HepG2 (cell line): ENCODE measurements around the gene RRAD. TPM values are rescaled to one million over a fixed set of nuclear protein-coding genes. Genes with fewer than 3 reads are reported as not detected.

Experiments used
- CTCF ChIP-seq: sonication (generic); formaldehyde crosslinking; IDR thresholded peaks from 2 replicates; pipeline ENCODE4 v1.5.0; 2020; ENCODE audit warnings: mild to moderate bottlenecking, missing genetic modification reagents, moderate library complexity
- FOXO1 ChIP-seq: sonication (generic); formaldehyde crosslinking; IDR thresholded peaks from 2 replicates; pipeline ENCODE4 v1.4.0; 2020; ENCODE audit warnings: missing genetic modification reagents
- MIER2 ChIP-seq: IDR thresholded peaks from 2 replicates; pipeline ENCODE4 v1.6.1; 2016; ENCODE audit warnings: missing biosample characterization, missing genetic modification reagents
- NR2F6 ChIP-seq, 2 experiments: IDR thresholded peaks; 2 replicates each; pipeline ENCODE4 v1.6.1; 2016; ENCODE audit warnings: antibody characterized with exemption in 1 of 2, mild to moderate bottlenecking in 1 of 2
- SMAD1 ChIP-seq: sonication (generic); formaldehyde crosslinking; IDR thresholded peaks from 2 replicates; pipeline ENCODE4 v1.4.0; 2020; ENCODE audit warnings: missing genetic modification reagents, low read depth, mild to moderate bottlenecking, borderline replicate concordance
- SNAPC4 ChIP-seq: sonication (generic); formaldehyde crosslinking; IDR thresholded peaks from 2 replicates; pipeline ENCODE4 v1.4.0; 2020; ENCODE audit warnings: mild to moderate bottlenecking, missing genetic modification reagents
- ZFP36 ChIP-seq: fragments of 150-350 bp; IDR thresholded peaks from 2 replicates; pipeline ENCODE4 v1.6.1; 2018; ENCODE audit warnings: borderline replicate concordance, low read length, low read depth; ENCODE audit not compliant: partially characterized antibody
- ZNF451 ChIP-seq: sonication (generic); formaldehyde crosslinking; IDR thresholded peaks from 2 replicates; pipeline ENCODE4 v1.5.0; 2020; ENCODE audit warnings: mild to moderate bottlenecking, missing genetic modification reagents
- ZNF513 ChIP-seq: sonication (generic); formaldehyde crosslinking; conservative IDR thresholded peaks from 2 replicates; pipeline ENCODE4 v1.5.0; 2020; ENCODE audit warnings: missing genetic modification reagents
- ZNF546 ChIP-seq: sonication (generic); formaldehyde crosslinking; conservative IDR thresholded peaks from 2 replicates; pipeline ENCODE4 v1.8.1; 2023; ENCODE audit warnings: mild to moderate bottlenecking, missing genetic modification reagents
- ZNF572 ChIP-seq: sonication (generic); formaldehyde crosslinking; IDR thresholded peaks from 2 replicates; pipeline ENCODE4 v1.5.1; 2020; ENCODE audit warnings: mild to moderate bottlenecking, missing genetic modification reagents
- ZNF720 ChIP-seq: sonication (generic); formaldehyde crosslinking; IDR thresholded peaks from 2 replicates; pipeline ENCODE4 v1.4.0; 2020; ENCODE audit warnings: missing genetic modification reagents
- ZNF776 ChIP-seq: sonication (generic); formaldehyde crosslinking; IDR thresholded peaks from 2 replicates; pipeline ENCODE4 v1.4.0; 2020; ENCODE audit warnings: mild to moderate bottlenecking, missing genetic modification reagents
- polyA plus RNA-seq, 8 experiments: library from polyadenylated mRNA; depleted of rRNA in 3 of 8; stranded (reverse) in 7 of 8; unstranded in 1 of 8; fragments of >200 nt; fragmentation: Illumina TruSeq in 4 of 8; extraction: Trizol in 4 of 8; gene quantifications; 2 replicates each; pipeline versions ENCODE4 v1.2.1 to v1.2.3, GENCODE V29; 2011 to 2016; ENCODE audit warnings: low read depth in 4 of 8, missing spikeins in 1 of 8, mixed read lengths in 1 of 8; ENCODE audit not compliant: insufficient read depth in 1 of 8
- total RNA-seq, 5 experiments: library from RNA; depleted of rRNA; stranded (reverse); fragments of >200 nt; fragmentation: Illumina TruSeq; extraction: Trizol; gene quantifications; 2 replicates each; pipeline ENCODE4 v1.2.3, GENCODE V29; 2016; ENCODE audit warnings: low read depth in 1 of 5
- TF ChIP-seq, protein P1 (sequence below): sonication (generic); formaldehyde crosslinking; conservative IDR thresholded peaks from 2 replicates; pipeline ENCODE4 v1.8.0; 2022; ENCODE audit warnings: low read depth, missing genetic modification reagents
- TF ChIP-seq, protein P2 (sequence below): sonication (generic); IDR thresholded peaks from 2 replicates; pipeline ENCODE4 v1.6.1; 2016; ENCODE audit warnings: low read depth, borderline replicate concordance

The RRAD gene
- total and polyA plus RNA-seq, 2 of the 13 experiments (the other 11 are each of a cell fraction or from before 2014, with no cell fraction given): 0.80 to 1.1 TPM

DNA sequence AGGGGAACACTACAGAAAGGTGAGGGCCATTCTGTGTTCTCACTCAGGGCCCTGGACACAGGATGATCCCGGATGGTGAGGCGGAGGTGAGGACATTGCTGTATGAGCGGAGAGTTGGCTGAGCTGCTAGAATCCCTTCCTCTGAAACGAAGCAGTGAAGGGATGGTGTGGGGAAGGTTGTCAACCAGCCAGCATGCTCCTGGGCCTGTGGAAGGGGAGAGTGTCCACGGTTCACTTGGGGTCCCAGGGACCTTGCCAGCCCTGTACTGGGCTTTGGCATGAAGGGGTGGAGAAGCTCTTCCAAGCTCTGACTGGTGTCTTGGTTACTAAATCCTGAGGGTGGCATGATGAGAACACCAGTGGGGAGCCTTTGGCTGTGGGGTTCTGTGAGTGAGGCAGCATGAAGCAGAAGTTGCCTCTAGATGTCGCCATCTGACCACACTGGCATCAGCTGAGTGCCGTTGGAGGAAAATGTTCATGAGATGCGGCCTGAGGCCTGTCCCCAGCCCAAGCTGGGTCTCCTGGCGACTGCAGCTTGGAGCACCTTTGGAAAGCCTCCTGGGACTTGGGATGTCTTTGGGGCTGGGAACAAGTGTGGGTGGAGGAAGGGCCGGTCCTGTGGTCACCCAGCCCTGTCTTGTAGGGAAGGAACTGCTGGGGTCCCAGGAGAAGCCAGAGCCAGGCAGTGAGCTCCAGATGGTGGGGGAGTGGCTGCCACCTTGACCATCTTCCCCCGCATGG is 30.2 kb downstream of the RRAD start (continued):
- TF ChIP-seq MIER2 (CRISPR knock-in tag) (0 out of 2 replicates have a peak, but pooled peaks have one; percentile 41), ZNF451 (CRISPR knock-in tag) (0 out of 2 replicates have a peak, but pooled peaks have one; percentile 15), ZNF776 (CRISPR knock-in tag) (peak; percentile 33; the same call in 1 of the 2 replicates), ZNF720 (CRISPR knock-in tag) (no peak), SMAD1 (0 out of 2 replicates have a peak, but pooled peaks have one; percentile 54), ZNF546 (CRISPR knock-in tag) (no peak), ZNF513 (CRISPR knock-in tag) (no peak), FOXO1 (peak; percentile 44; the same call in 1 of the 2 replicates), SNAPC4 (CRISPR knock-in tag) (no peak), CTCF (CRISPR knock-in tag) (peak; percentile 100), NR2F6 (IDR thresholded peaks at IDR 0.05) (no peak), NR2F6 (CRISPR knock-in tag; IDR thresholded peaks at IDR 0.05) (peak; percentile 45; the same call in 1 of the 2 replicates), ZFP36 (peak; percentile 29), ZNF572 (peak; percentile 59; the same call in 1 of the 2 replicates)
- TF ChIP-seq, protein P1, sequence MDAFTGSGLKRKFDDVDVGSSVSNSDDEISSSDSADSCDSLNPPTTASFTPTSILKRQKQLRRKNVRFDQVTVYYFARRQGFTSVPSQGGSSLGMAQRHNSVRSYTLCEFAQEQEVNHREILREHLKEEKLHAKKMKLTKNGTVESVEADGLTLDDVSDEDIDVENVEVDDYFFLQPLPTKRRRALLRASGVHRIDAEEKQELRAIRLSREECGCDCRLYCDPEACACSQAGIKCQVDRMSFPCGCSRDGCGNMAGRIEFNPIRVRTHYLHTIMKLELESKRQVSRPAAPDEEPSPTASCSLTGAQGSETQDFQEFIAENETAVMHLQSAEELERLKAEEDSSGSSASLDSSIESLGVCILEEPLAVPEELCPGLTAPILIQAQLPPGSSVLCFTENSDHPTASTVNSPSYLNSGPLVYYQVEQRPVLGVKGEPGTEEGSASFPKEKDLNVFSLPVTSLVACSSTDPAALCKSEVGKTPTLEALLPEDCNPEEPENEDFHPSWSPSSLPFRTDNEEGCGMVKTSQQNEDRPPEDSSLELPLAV (CRISPR knock-in tag): no peak
- TF ChIP-seq, protein P2, sequence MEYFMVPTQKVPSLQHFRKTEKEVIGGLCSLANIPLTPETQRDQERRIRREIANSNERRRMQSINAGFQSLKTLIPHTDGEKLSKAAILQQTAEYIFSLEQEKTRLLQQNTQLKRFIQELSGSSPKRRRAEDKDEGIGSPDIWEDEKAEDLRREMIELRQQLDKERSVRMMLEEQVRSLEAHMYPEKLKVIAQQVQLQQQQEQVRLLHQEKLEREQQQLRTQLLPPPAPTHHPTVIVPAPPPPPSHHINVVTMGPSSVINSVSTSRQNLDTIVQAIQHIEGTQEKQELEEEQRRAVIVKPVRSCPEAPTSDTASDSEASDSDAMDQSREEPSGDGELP: peak; percentile 77; the same call in 1 of the 2 replicates
